ENCODE results near the gene CLCA1.

The CLCA1 gene

DNA sequence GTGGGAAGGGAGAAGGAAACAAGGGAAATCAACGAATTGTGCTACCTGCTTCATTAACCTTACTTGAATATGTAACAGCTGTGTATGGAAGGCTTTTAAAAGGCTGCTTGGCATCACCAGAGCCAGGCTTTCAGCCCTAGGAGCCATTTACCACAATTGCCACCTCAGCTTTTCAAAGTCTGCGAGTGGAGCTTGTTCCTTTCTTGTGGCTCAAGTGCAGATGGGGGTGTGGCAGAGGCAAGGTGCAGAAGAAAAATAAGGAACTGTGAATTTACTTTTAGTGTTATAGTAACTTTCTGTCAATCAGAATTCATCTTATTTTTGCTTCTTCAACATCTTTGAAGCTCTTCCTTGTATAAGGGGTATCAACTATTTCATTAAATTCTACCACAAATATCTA is 27.1 kb upstream of the CLCA1 start:
- TF ChIP-seq, protein P1, sequence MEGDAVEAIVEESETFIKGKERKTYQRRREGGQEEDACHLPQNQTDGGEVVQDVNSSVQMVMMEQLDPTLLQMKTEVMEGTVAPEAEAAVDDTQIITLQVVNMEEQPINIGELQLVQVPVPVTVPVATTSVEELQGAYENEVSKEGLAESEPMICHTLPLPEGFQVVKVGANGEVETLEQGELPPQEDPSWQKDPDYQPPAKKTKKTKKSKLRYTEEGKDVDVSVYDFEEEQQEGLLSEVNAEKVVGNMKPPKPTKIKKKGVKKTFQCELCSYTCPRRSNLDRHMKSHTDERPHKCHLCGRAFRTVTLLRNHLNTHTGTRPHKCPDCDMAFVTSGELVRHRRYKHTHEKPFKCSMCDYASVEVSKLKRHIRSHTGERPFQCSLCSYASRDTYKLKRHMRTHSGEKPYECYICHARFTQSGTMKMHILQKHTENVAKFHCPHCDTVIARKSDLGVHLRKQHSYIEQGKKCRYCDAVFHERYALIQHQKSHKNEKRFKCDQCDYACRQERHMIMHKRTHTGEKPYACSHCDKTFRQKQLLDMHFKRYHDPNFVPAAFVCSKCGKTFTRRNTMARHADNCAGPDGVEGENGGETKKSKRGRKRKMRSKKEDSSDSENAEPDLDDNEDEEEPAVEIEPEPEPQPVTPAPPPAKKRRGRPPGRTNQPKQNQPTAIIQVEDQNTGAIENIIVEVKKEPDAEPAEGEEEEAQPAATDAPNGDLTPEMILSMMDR (IDR thresholded peaks at IDR 0.05; ENCODE audit: low read depth, low read length) = no peak
- DNase-seq = no peak
- H3K9me3 ChIP-seq (ENCODE audit: severe bottlenecking) = no peaks in the 10 kb centered on the region

DNA sequence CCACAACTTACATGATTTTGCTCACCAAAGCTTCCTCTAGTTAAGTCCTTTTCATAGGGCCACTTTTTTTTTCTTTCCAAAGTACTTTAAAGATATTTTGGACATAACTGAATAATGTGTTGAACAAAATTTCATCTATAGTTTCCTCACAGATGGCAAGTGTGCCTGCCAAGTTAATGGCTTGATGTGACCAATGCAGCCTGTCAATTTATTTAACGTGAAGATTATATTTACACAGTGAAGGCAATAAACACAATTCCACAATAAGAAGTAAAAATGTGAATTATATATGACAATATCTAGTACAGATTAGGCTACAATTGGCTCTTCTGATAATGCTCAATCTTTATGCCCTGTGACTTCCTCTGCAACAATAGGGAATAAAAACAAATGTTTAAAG is 26.7 kb upstream of the CLCA1 start:
- TF ChIP-seq, protein P1 (IDR thresholded peaks at IDR 0.05; ENCODE audit: low read depth, low read length) = no peak
- Histone ChIP-seq H3K9me3 (ENCODE audit: severe bottlenecking) (no peaks in the 10 kb centered on the region), H3K36me3 (no peaks in the 10 kb centered on the region)

More for the DNA sequence above, 27.1 kb upstream of the CLCA1 start:
- H3K4me3 ChIP-seq (ENCODE audit: low read depth, low read length) = no peak overlapping the region
- no peaks in the 10 kb centered on the region for H3K36me3 ChIP-seq
- H3K27me3 ChIP-seq (ENCODE audit: insufficient read depth, low read depth, severe bottlenecking) = no peaks in the 10 kb centered on the region
- H3K27ac ChIP-seq = no peak overlapping the region

DNA sequence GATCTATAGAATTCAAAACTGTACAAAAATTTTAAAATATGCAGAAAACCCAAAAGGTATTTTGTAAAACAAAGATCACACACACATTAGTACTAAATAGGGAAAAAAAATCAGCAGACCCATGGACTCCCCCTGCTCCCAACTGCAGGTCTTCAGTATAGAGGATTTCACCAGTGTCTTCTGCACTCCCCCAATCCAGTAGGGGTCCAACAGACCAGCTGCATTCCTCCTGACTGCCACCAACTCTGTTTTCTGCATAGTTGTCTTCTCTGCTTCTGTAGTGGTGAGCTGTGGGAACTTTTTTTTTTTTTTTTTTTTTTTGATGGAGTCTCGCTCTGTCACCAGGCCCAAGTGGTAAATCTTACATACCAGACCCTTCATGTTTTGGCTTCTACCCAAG is 22.8 kb upstream of the CLCA1 start:
- Histone ChIP-seq H3K27me3 (ENCODE audit: insufficient read depth, low read depth, severe bottlenecking) (no peaks in the 10 kb centered on the region), H3K27ac (no peak overlapping the region), H3K9me3 (ENCODE audit: severe bottlenecking) (no peaks in the 10 kb centered on the region), H3K4me3 (ENCODE audit: low read depth, low read length) (no peak overlapping the region), H3K36me3 (no peaks in the 10 kb centered on the region)
- no peak for DNase-seq
- TF ChIP-seq, protein P1 (IDR thresholded peaks at IDR 0.05; ENCODE audit: low read depth, low read length) = no peak

More for the DNA sequence above, 26.7 kb upstream of the CLCA1 start:
- Histone ChIP-seq H3K4me3 (ENCODE audit: low read depth, low read length) (no peak overlapping the region), H3K27ac (no peak overlapping the region), H3K27me3 (ENCODE audit: insufficient read depth, low read depth, severe bottlenecking) (no peaks in the 10 kb centered on the region)
- no peak for DNase-seq

DNA sequence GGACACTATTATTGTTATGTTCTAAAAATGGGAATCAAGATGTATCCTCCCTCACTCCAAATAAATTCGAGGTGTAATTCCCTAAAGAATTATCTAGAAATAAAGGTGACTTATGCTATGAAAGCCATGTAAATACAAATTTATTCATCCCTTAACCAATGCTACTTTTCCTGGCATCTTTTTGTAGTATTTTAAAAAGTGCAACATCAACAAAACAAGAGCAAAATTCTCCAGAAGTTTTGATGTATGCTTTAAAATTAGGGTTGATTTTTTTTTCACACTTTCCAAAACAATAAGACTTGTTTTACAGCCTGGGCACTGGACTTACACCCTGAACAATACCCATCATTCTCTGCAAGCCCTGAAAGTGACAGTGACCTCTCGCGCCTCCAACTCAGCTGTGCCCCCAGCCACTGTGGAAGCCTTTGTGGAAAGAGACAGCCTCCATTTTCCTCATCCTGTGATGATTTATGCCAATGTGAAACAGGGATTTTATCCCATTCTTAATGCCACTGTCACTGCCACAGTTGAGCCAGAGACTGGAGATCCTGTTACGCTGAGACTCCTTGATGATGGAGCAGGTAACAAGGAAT is 21.4 kb upstream of the CLCA1 start:
- DNase-seq = no peak
- TF ChIP-seq, protein P1 (IDR thresholded peaks at IDR 0.05; ENCODE audit: low read depth, low read length) = no peak
- Histone ChIP-seq H3K27me3 (ENCODE audit: insufficient read depth, low read depth, severe bottlenecking) (no peaks in the 10 kb centered on the region), H3K4me3 (ENCODE audit: low read depth, low read length) (no peak overlapping the region), H3K36me3 (no peaks in the 10 kb centered on the region), H3K9me3 (ENCODE audit: severe bottlenecking) (no peaks in the 10 kb centered on the region), H3K27ac (no peak overlapping the region)

DNA sequence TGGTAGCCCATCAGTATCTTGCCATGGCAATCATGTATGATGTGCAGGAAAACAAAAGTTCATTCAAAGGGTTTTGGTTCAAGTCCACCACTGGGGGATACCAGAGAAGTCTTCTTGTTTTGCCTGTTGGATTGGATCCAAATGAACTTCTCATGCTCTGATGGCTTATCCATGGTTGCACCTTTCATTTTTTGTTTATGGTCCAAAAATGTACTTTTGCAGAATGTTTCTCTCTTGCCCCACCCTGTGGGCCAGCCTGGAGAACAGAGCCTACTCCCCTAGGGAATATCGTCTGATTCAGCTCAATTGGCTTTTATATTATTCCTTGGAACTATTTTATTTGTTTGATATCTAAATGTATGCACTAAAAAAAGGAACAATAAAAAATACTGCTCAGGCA is 20.1 kb upstream of the CLCA1 start:
- no peaks in the 10 kb centered on the region for H3K27me3 ChIP-seq (ENCODE audit: insufficient read depth, low read depth, severe bottlenecking)
- H3K9me3 ChIP-seq (ENCODE audit: severe bottlenecking) = no peaks in the 10 kb centered on the region
- DNase-seq = no peak
- no peak overlapping the region for H3K4me3 ChIP-seq (ENCODE audit: low read depth, low read length)
- H3K27ac ChIP-seq = no peak overlapping the region
- TF ChIP-seq, protein P1 (IDR thresholded peaks at IDR 0.05; ENCODE audit: low read depth, low read length) = no peak
- no peaks in the 10 kb centered on the region for H3K36me3 ChIP-seq

DNA sequence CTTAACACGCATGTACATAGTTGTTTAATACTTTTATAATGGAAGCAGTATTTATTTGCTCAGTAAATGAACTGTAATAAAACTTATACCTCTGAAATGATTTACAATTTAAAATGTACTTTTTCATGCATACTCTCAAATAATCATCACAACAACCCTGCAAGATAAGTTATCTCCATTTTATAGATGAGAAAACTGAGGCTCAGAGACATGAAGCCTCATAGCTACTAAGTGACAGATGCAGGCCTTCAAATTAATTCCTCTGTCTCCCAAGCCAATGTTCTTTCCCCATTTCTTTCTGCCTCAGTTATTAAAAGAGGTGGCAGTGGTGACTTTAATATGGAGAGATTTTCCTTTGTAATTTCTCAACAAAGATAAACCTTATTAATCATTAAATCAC is 19.6 kb upstream of the CLCA1 start:
- Histone ChIP-seq H3K27me3 (ENCODE audit: insufficient read depth, low read depth, severe bottlenecking) (no peaks in the 10 kb centered on the region), H3K4me3 (ENCODE audit: low read depth, low read length) (no peak overlapping the region), H3K9me3 (ENCODE audit: severe bottlenecking) (no peaks in the 10 kb centered on the region), H3K27ac (no peak overlapping the region), H3K36me3 (no peaks in the 10 kb centered on the region)
- TF ChIP-seq, protein P1 (IDR thresholded peaks at IDR 0.05; ENCODE audit: low read depth, low read length) = no peak
- no peak for DNase-seq

Measured in WERI-Rb-1 (cell line).